Measurements from ENCODE around the gene CARS2. TPM values are rescaled to one million over a fixed set of nuclear protein-coding genes. Genes with fewer than 3 reads are reported as not detected.
"Not testable (repeated sequence)": the region's sequence is repeated elsewhere in the genome, so short reads cannot be mapped to it uniquely, and the experiment has no call there.

CARS2 gene
- total and polyA plus RNA-seq, 2 experiments from 2014 or later: 39.0 to 53.5 TPM

- TF ChIP-seq, protein P1, sequence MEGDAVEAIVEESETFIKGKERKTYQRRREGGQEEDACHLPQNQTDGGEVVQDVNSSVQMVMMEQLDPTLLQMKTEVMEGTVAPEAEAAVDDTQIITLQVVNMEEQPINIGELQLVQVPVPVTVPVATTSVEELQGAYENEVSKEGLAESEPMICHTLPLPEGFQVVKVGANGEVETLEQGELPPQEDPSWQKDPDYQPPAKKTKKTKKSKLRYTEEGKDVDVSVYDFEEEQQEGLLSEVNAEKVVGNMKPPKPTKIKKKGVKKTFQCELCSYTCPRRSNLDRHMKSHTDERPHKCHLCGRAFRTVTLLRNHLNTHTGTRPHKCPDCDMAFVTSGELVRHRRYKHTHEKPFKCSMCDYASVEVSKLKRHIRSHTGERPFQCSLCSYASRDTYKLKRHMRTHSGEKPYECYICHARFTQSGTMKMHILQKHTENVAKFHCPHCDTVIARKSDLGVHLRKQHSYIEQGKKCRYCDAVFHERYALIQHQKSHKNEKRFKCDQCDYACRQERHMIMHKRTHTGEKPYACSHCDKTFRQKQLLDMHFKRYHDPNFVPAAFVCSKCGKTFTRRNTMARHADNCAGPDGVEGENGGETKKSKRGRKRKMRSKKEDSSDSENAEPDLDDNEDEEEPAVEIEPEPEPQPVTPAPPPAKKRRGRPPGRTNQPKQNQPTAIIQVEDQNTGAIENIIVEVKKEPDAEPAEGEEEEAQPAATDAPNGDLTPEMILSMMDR (conservative IDR thresholded peaks at IDR 0.05; ENCODE audit: low read depth in 2 of 2): no peak
- TF ChIP-seq ZNF114 (CRISPR knock-in tag; IDR thresholded peaks at IDR 0.05) (no peak), EZH2phosphoT487 (IDR thresholded peaks at IDR 0.05; ENCODE audit: unreplicated experiment) (no peak), CREB1 (CRISPR knock-in tag; IDR thresholded peaks at IDR 0.05; ENCODE audit: low read depth) (no peak), JUNB (IDR thresholded peaks at IDR 0.05; ENCODE audit: unreplicated experiment) (no peak), EZH2 (IDR thresholded peaks at IDR 0.05; ENCODE audit: low read depth, unreplicated experiment) (no peak), POLR2AphosphoS5 (IDR thresholded peaks at IDR 0.05; ENCODE audit: low read depth) (no peak)
- TF ChIP-seq, protein P2, sequence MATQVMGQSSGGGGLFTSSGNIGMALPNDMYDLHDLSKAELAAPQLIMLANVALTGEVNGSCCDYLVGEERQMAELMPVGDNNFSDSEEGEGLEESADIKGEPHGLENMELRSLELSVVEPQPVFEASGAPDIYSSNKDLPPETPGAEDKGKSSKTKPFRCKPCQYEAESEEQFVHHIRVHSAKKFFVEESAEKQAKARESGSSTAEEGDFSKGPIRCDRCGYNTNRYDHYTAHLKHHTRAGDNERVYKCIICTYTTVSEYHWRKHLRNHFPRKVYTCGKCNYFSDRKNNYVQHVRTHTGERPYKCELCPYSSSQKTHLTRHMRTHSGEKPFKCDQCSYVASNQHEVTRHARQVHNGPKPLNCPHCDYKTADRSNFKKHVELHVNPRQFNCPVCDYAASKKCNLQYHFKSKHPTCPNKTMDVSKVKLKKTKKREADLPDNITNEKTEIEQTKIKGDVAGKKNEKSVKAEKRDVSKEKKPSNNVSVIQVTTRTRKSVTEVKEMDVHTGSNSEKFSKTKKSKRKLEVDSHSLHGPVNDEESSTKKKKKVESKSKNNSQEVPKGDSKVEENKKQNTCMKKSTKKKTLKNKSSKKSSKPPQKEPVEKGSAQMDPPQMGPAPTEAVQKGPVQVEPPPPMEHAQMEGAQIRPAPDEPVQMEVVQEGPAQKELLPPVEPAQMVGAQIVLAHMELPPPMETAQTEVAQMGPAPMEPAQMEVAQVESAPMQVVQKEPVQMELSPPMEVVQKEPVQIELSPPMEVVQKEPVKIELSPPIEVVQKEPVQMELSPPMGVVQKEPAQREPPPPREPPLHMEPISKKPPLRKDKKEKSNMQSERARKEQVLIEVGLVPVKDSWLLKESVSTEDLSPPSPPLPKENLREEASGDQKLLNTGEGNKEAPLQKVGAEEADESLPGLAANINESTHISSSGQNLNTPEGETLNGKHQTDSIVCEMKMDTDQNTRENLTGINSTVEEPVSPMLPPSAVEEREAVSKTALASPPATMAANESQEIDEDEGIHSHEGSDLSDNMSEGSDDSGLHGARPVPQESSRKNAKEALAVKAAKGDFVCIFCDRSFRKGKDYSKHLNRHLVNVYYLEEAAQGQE (IDR thresholded peaks at IDR 0.05; ENCODE audit: unreplicated experiment): no peak
These were observed 98.2 kb downstream of the CARS2 start (continued) for GRCh38 chr13:110607675-110608224.

DNA sequence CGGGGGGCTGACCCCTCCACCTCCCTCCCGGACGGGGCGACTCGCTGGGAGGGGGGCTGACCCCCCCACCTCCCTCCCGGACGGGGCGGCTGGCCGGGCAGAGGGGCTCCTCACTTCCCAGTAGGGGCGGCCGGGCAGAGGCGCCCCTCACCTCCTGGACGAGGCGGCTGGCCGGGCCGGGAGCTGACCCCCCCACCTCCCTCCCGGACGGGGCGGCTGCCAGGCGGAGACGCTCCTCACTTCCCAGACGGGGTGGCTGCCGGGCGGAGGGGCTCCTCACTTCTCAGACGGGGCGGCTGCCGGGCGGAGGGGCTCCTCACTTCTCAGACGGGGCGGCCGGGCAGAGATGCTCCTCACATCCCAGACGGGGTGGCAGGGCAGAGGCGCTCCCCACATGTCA, 99.6 kb downstream of the CARS2 start:
- H3K4me1 Mint-ChIP-seq: peaks cover 11% of the 10 kb centered on the region
- not testable (repeated sequence) for H3K4me2 ChIP-seq; H3K27me3 Mint-ChIP-seq (ENCODE audit: insufficient read depth, low read depth, poor library complexity); DNase-seq (ENCODE audit: low spot score); H3K4me3 ChIP-seq; ATAC-seq; H3K27me3 ChIP-seq (ENCODE audit: insufficient read depth); H3K9me2 ChIP-seq (ENCODE audit: insufficient read depth); H3K36me3 ChIP-seq (ENCODE audit: insufficient read depth); H3K36me3 Mint-ChIP-seq (ENCODE audit: low read depth); H4K20me1 ChIP-seq (replicated peaks; ENCODE audit: insufficient read depth); H3K4me3 Mint-ChIP-seq; H3K27ac Mint-ChIP-seq; H3K79me2 ChIP-seq (replicated peaks; ENCODE audit: insufficient read depth); H3F3A ChIP-seq (replicated peaks; ENCODE audit: low read depth); H2AFZ ChIP-seq; H3K27ac ChIP-seq (ENCODE audit: low read depth)
- peaks cover 11% of the 10 kb centered on the region for H3K4me1 ChIP-seq (ENCODE audit: insufficient read depth)
- peaks cover 18% of the 10 kb centered on the region for H3K9me3 Mint-ChIP-seq

- H3K36me3 Mint-ChIP-seq (ENCODE audit: low read depth): peaks cover 7% of the 10 kb centered on the region
- no peak overlapping the region for H2AFZ ChIP-seq
- peaks cover 7% of the 10 kb centered on the region for H3K27me3 Mint-ChIP-seq (ENCODE audit: insufficient read depth, low read depth, poor library complexity)
- no peak overlapping the region for H3K4me3 ChIP-seq
- H3K27ac ChIP-seq (ENCODE audit: low read depth): no peak overlapping the region
- H3K4me2 ChIP-seq: no peak overlapping the region
- no peaks in the 10 kb centered on the region for H3K27me3 ChIP-seq (ENCODE audit: insufficient read depth)
- peaks cover 2% of the 10 kb centered on the region; the same call in 1 of the 2 replicates for H3K4me1 ChIP-seq (ENCODE audit: insufficient read depth)
- H3K36me3 ChIP-seq (ENCODE audit: insufficient read depth): no peaks in the 10 kb centered on the region
- peaks cover 18% of the 10 kb centered on the region for H3K9me3 Mint-ChIP-seq
- H3K4me3 Mint-ChIP-seq: no peak overlapping the region
- peaks cover 3% of the 10 kb centered on the region for H3K4me1 Mint-ChIP-seq
- H3K79me2 ChIP-seq (replicated peaks; ENCODE audit: insufficient read depth): no peaks in the 10 kb centered on the region
- ATAC-seq (no peak), DNase-seq (ENCODE audit: low spot score) (no peak)
- H3F3A ChIP-seq (replicated peaks; ENCODE audit: low read depth): no peaks in the 10 kb centered on the region
- no peaks in the 10 kb centered on the region for H4K20me1 ChIP-seq (replicated peaks; ENCODE audit: insufficient read depth)
- H3K27ac Mint-ChIP-seq: no peak overlapping the region
- H3K9me2 ChIP-seq (ENCODE audit: insufficient read depth): no peaks in the 10 kb centered on the region
- TF ChIP-seq ZNF331 (CRISPR knock-in tag; IDR thresholded peaks at IDR 0.05; ENCODE audit: low read depth): no peak
- no peak for TF ChIP-seq ETS1 (IDR thresholded peaks at IDR 0.05)
- TF ChIP-seq STAT1 (IDR thresholded peaks at IDR 0.05; ENCODE audit: unreplicated experiment): no peak
- TF ChIP-seq JUNB (IDR thresholded peaks at IDR 0.05; ENCODE audit: unreplicated experiment): no peak
- TF ChIP-seq, protein P1 (conservative IDR thresholded peaks at IDR 0.05; ENCODE audit: low read depth in 2 of 2): no peak
These were observed 100.8 kb downstream of the CARS2 start for GRCh38 chr13:110605132-110605531.

Data from GM23338 (cell line).